Esophagus squamous epithelium (tissue), 4 donors: ENCODE data around the gene FYCO1.

ENCODE experiments used
- CTCF ChIP-seq, 6 experiments: fragments of 450-650 bp in 4 of 6; fragments of 200-600 bp in 2 of 6; sonication (generic) in 2 of 6; IDR thresholded peaks; one replicate each; pipeline ENCODE4 v1.5.1; 2016 to 2019; ENCODE audit warnings: antibody characterized with exemption in 6 of 6, mild to moderate bottlenecking in 4 of 6, moderate library complexity in 4 of 6
- POLR2A ChIP-seq, 4 donors: fragments of 450-650 bp; IDR thresholded peaks; one replicate each; pipeline ENCODE4 v1.6.1; 2017; ENCODE audit warnings: antibody characterized with exemption in 4 of 4, mild to moderate bottlenecking in 4 of 4, moderate library complexity in 3 of 4

- TF ChIP-seq CTCF (IDR thresholded peaks at IDR 0.05) (no peak), POLR2A (IDR thresholded peaks at IDR 0.05) (no peak)
Observed at GRCh38 chr3:45993421-45994027, 2.1 kb downstream of the FYCO1 start.
